ENCODE data around the gene CLASRP.
"Not testable (repeated sequence)": the region's sequence is repeated elsewhere in the genome, so short reads cannot be mapped to it uniquely, and the experiment has no call there.

CLASRP gene

GRCh38 chr19:44993526-44993925 lies 45.3 kb upstream of the CLASRP start:
- H3K9me3 ChIP-seq (ENCODE audit: severe bottlenecking): no peaks in the 10 kb centered on the region
- no peaks in the 10 kb centered on the region for H3K4me1 ChIP-seq (ENCODE audit: insufficient read depth, poor library complexity, severe bottlenecking)
- H3K27ac ChIP-seq (ENCODE audit: poor library complexity, severe bottlenecking): no peak overlapping the region
- H3K36me3 ChIP-seq (ENCODE audit: low read depth): 0 out of 2 replicates have a peak, but pooled peaks cover 7% of the 10 kb centered on the region
- no peak for ATAC-seq (ENCODE audit: low read depth)
- H3K27me3 ChIP-seq (ENCODE audit: insufficient read depth, poor library complexity, severe bottlenecking): no peaks in the 10 kb centered on the region
- TF ChIP-seq CTCF (IDR thresholded peaks at IDR 0.05; ENCODE audit: poor library complexity, severe bottlenecking): no peak
- H3K4me3 ChIP-seq (ENCODE audit: severe bottlenecking): no peak overlapping the region
- DNase-seq (ENCODE audit: low spot score): no peak

- 0 out of 2 replicates have a peak, but pooled peaks cover 7% of the 10 kb centered on the region for H3K36me3 ChIP-seq (ENCODE audit: low read depth)
- ATAC-seq (ENCODE audit: low read depth): no peak
- no peaks in the 10 kb centered on the region for H3K9me3 ChIP-seq (ENCODE audit: severe bottlenecking)
- H3K4me3 ChIP-seq (ENCODE audit: severe bottlenecking): no peak overlapping the region
- TF ChIP-seq CTCF (IDR thresholded peaks at IDR 0.05; ENCODE audit: poor library complexity, severe bottlenecking): no peak
- H3K27me3 ChIP-seq (ENCODE audit: insufficient read depth, poor library complexity, severe bottlenecking): no peaks in the 10 kb centered on the region
- no peak overlapping the region for H3K27ac ChIP-seq (ENCODE audit: poor library complexity, severe bottlenecking)
- no peak for DNase-seq (ENCODE audit: low spot score)
- H3K4me1 ChIP-seq (ENCODE audit: insufficient read depth, poor library complexity, severe bottlenecking): no peaks in the 10 kb centered on the region
Measured at GRCh38 chr19:44993926-44994537, 44.8 kb upstream of the CLASRP start.

- H3K36me3 ChIP-seq (ENCODE audit: low read depth): no peaks in the 10 kb centered on the region
- no peak for TF ChIP-seq CTCF (IDR thresholded peaks at IDR 0.05; ENCODE audit: poor library complexity, severe bottlenecking)
Measured at GRCh38 chr19:44998025-44998424, 40.8 kb upstream of the CLASRP start.

GRCh38 chr19:44999131-44999925 lies 39.5 kb upstream of the CLASRP start:
- H3K4me1 ChIP-seq (ENCODE audit: insufficient read depth, poor library complexity, severe bottlenecking); DNase-seq (ENCODE audit: low spot score); H3K27ac ChIP-seq (ENCODE audit: poor library complexity, severe bottlenecking); H3K36me3 ChIP-seq (ENCODE audit: low read depth); H3K27me3 ChIP-seq (ENCODE audit: insufficient read depth, poor library complexity, severe bottlenecking); ATAC-seq (ENCODE audit: low read depth); H3K4me3 ChIP-seq (ENCODE audit: severe bottlenecking); H3K9me3 ChIP-seq (ENCODE audit: severe bottlenecking): not testable (repeated sequence)

More at GRCh38 chr19:44998025-44998424, 40.8 kb upstream of the CLASRP start:
- Histone ChIP-seq H3K27me3 (ENCODE audit: insufficient read depth, poor library complexity, severe bottlenecking) (no peaks in the 10 kb centered on the region), H3K9me3 (ENCODE audit: severe bottlenecking) (no peaks in the 10 kb centered on the region), H3K4me3 (ENCODE audit: severe bottlenecking) (no peak overlapping the region), H3K27ac (ENCODE audit: poor library complexity, severe bottlenecking) (no peak overlapping the region), H3K4me1 (ENCODE audit: insufficient read depth, poor library complexity, severe bottlenecking) (peaks cover 2% of the 10 kb centered on the region)
- no peak for DNase-seq (ENCODE audit: low spot score)
- no peak for ATAC-seq (ENCODE audit: low read depth)

- not testable (repeated sequence) for H3K4me1 ChIP-seq (ENCODE audit: insufficient read depth, poor library complexity, severe bottlenecking); H3K27ac ChIP-seq (ENCODE audit: poor library complexity, severe bottlenecking); ATAC-seq (ENCODE audit: low read depth); H3K9me3 ChIP-seq (ENCODE audit: severe bottlenecking); H3K36me3 ChIP-seq (ENCODE audit: low read depth); DNase-seq (ENCODE audit: low spot score); H3K27me3 ChIP-seq (ENCODE audit: insufficient read depth, poor library complexity, severe bottlenecking)
- H3K4me3 ChIP-seq (ENCODE audit: severe bottlenecking): peak overlapping the region; percentile 81
Measured at GRCh38 chr19:45000665-45001064, 38.2 kb upstream of the CLASRP start.
